Measurements from ENCODE around the gene TNFRSF19.

Gene TNFRSF19

GRCh38 chr13:23636360-23636759, 66.1 kb downstream of the TNFRSF19 start:
- H3K27me3 ChIP-seq (ENCODE audit: control insufficient read depth, insufficient read depth, low read length), result no peaks in the 10 kb centered on the region
- H3K4me1 ChIP-seq (ENCODE audit: control insufficient read depth, insufficient read depth, low read length), result no peaks in the 10 kb centered on the region
- no peaks in the 10 kb centered on the region for H3K9me3 ChIP-seq (ENCODE audit: control insufficient read depth, low read length)
- H3K9ac ChIP-seq (ENCODE audit: low read length), result no peak overlapping the region
- H3K36me3 ChIP-seq (ENCODE audit: control insufficient read depth, insufficient read depth, low read length), result no peaks in the 10 kb centered on the region
- H3K4me3 ChIP-seq (ENCODE audit: low read length), result no peak overlapping the region

GRCh38 chr13:23637829-23638228, 67.6 kb downstream of the TNFRSF19 start:
- Histone ChIP-seq H3K9me3 (ENCODE audit: control insufficient read depth, low read length) (no peaks in the 10 kb centered on the region), H3K36me3 (ENCODE audit: control insufficient read depth, insufficient read depth, low read length) (no peaks in the 10 kb centered on the region), H3K27me3 (ENCODE audit: control insufficient read depth, insufficient read depth, low read length) (no peaks in the 10 kb centered on the region), H3K4me3 (ENCODE audit: low read length) (no peak overlapping the region), H3K9ac (ENCODE audit: low read length) (no peak overlapping the region), H3K4me1 (ENCODE audit: control insufficient read depth, insufficient read depth, low read length) (no peaks in the 10 kb centered on the region)

GRCh38 chr13:23639674-23640073, 69.5 kb downstream of the TNFRSF19 start:
- Histone ChIP-seq H3K4me1 (ENCODE audit: control insufficient read depth, insufficient read depth, low read length) (no peaks in the 10 kb centered on the region), H3K9me3 (ENCODE audit: control insufficient read depth, low read length) (no peaks in the 10 kb centered on the region), H3K27me3 (ENCODE audit: control insufficient read depth, insufficient read depth, low read length) (no peaks in the 10 kb centered on the region), H3K4me3 (ENCODE audit: low read length) (no peak overlapping the region), H3K9ac (ENCODE audit: low read length) (no peak overlapping the region), H3K36me3 (ENCODE audit: control insufficient read depth, insufficient read depth, low read length) (no peaks in the 10 kb centered on the region)

DNA sequence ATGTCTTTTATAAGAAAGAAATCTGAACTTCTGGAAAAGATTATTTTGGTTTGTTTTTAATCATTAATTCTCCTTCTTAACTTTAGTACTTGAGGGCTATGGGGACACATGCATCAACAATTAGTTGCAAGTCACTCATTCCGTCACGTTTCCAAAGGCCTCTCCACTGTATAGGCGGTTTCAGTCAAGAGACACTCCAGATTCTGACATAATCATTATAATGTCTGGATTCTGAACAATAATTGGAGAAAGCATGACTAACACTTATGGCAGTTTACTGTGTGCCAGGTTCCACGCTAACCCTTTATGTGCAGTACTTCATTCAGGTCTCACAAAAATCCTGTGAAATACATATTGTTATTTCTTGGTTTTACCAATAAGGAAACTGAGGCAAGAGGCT, 71.9 kb downstream of the TNFRSF19 start:
- Histone ChIP-seq H3K4me1 (ENCODE audit: control insufficient read depth, insufficient read depth, low read length) (no peaks in the 10 kb centered on the region), H3K36me3 (ENCODE audit: control insufficient read depth, insufficient read depth, low read length) (no peaks in the 10 kb centered on the region), H3K9me3 (ENCODE audit: control insufficient read depth, low read length) (no peaks in the 10 kb centered on the region), H3K27me3 (ENCODE audit: control insufficient read depth, insufficient read depth, low read length) (no peaks in the 10 kb centered on the region), H3K9ac (ENCODE audit: low read length) (no peak overlapping the region), H3K4me3 (ENCODE audit: low read length) (no peak overlapping the region)

- no peaks in the 10 kb centered on the region for H3K36me3 ChIP-seq (ENCODE audit: control insufficient read depth, insufficient read depth, low read length)
- no peaks in the 10 kb centered on the region for H3K9me3 ChIP-seq (ENCODE audit: control insufficient read depth, low read length)
- H3K4me3 ChIP-seq (ENCODE audit: low read length), result no peak overlapping the region
- H3K4me1 ChIP-seq (ENCODE audit: control insufficient read depth, insufficient read depth, low read length), result no peaks in the 10 kb centered on the region
- no peak overlapping the region for H3K9ac ChIP-seq (ENCODE audit: low read length)
- no peaks in the 10 kb centered on the region for H3K27me3 ChIP-seq (ENCODE audit: control insufficient read depth, insufficient read depth, low read length)
Observed at GRCh38 chr13:23643338-23644125, 73.3 kb downstream of the TNFRSF19 start.

- no peaks in the 10 kb centered on the region for H3K9me3 ChIP-seq (ENCODE audit: control insufficient read depth, low read length)
- no peaks in the 10 kb centered on the region for H3K36me3 ChIP-seq (ENCODE audit: control insufficient read depth, insufficient read depth, low read length)
Observed at GRCh38 chr13:23644126-23644419, 73.9 kb downstream of the TNFRSF19 start.

GRCh38 chr13:23644527-23645138, 74.4 kb downstream of the TNFRSF19 start:
- Histone ChIP-seq H3K9me3 (ENCODE audit: control insufficient read depth, low read length) (no peaks in the 10 kb centered on the region), H3K4me3 (ENCODE audit: low read length) (no peak overlapping the region), H3K27me3 (ENCODE audit: control insufficient read depth, insufficient read depth, low read length) (no peaks in the 10 kb centered on the region), H3K36me3 (ENCODE audit: control insufficient read depth, insufficient read depth, low read length) (no peaks in the 10 kb centered on the region), H3K9ac (ENCODE audit: low read length) (no peak overlapping the region), H3K4me1 (ENCODE audit: control insufficient read depth, insufficient read depth, low read length) (no peaks in the 10 kb centered on the region)

More at GRCh38 chr13:23644126-23644419, 73.9 kb downstream of the TNFRSF19 start:
- Histone ChIP-seq H3K9ac (ENCODE audit: low read length) (no peak overlapping the region), H3K4me1 (ENCODE audit: control insufficient read depth, insufficient read depth, low read length) (no peaks in the 10 kb centered on the region), H3K27me3 (ENCODE audit: control insufficient read depth, insufficient read depth, low read length) (no peaks in the 10 kb centered on the region), H3K4me3 (ENCODE audit: low read length) (no peak overlapping the region)

GRCh38 chr13:23645851-23646250, 75.6 kb downstream of the TNFRSF19 start:
- no peak overlapping the region for H3K9ac ChIP-seq (ENCODE audit: low read length)
- H3K4me3 ChIP-seq (ENCODE audit: low read length), result no peak overlapping the region
- no peaks in the 10 kb centered on the region for H3K4me1 ChIP-seq (ENCODE audit: control insufficient read depth, insufficient read depth, low read length)
- H3K27me3 ChIP-seq (ENCODE audit: control insufficient read depth, insufficient read depth, low read length), result no peaks in the 10 kb centered on the region
- no peaks in the 10 kb centered on the region for H3K9me3 ChIP-seq (ENCODE audit: control insufficient read depth, low read length)
- H3K36me3 ChIP-seq (ENCODE audit: control insufficient read depth, insufficient read depth, low read length), result no peaks in the 10 kb centered on the region

GRCh38 chr13:23651439-23651838, 81.2 kb downstream of the TNFRSF19 start:
- no peaks in the 10 kb centered on the region for H3K27me3 ChIP-seq (ENCODE audit: control insufficient read depth, insufficient read depth, low read length)
- peaks cover 10% of the 10 kb centered on the region for H3K4me1 ChIP-seq (ENCODE audit: control insufficient read depth, insufficient read depth, low read length)
- no peaks in the 10 kb centered on the region for H3K36me3 ChIP-seq (ENCODE audit: control insufficient read depth, insufficient read depth, low read length)
- H3K9me3 ChIP-seq (ENCODE audit: control insufficient read depth, low read length), result no peaks in the 10 kb centered on the region
- no peak overlapping the region for H3K9ac ChIP-seq (ENCODE audit: low read length)
- H3K4me3 ChIP-seq (ENCODE audit: low read length), result no peak overlapping the region

- Histone ChIP-seq H3K36me3 (ENCODE audit: control insufficient read depth, insufficient read depth, low read length) (no peaks in the 10 kb centered on the region), H3K4me1 (ENCODE audit: control insufficient read depth, insufficient read depth, low read length) (peaks cover 10% of the 10 kb centered on the region), H3K9me3 (ENCODE audit: control insufficient read depth, low read length) (no peaks in the 10 kb centered on the region), H3K4me3 (ENCODE audit: low read length) (no peak overlapping the region), H3K27me3 (ENCODE audit: control insufficient read depth, insufficient read depth, low read length) (no peaks in the 10 kb centered on the region), H3K9ac (ENCODE audit: low read length) (no peak overlapping the region)
Observed at GRCh38 chr13:23651887-23652286, 81.7 kb downstream of the TNFRSF19 start.

DNA sequence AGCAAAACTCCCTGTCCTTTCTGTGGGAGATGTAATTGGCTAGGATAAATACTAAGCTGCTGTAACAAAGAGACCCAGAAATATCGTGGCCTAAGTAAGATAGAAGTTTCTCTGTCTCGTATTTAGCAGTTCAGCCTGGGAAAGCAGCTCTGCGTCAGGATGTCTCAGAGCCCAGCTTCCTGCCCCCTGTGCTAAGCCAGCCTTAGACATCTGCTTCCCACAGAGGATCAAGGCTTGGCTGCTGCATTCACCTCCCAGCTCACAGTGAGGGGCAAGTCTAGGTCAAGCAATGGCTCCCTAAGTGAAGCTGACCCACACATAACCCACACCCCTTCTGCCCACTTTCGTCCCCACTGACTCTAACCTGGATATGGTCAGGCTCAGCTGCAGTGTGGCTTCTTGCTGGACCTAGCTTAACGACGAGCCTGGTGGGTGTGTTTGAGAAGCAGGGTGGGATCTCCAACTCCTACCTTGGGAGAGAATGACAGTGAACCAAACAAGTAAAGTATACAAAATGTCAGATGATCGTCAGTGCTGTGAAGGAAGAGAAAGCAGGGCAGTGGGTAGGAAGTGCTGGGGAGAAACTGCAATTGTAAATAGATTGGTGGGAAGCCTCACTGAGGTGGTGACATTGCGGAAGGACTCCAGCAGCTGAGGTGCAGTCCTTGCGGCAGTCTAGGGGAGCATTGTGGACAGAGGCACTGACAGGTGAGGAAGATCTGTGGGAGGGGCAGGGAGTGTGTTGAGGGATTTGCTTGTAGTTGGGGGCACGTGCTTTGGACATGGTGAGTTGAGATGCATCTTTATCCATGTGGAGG, 82.9 kb downstream of the TNFRSF19 start:
- Histone ChIP-seq H3K36me3 (ENCODE audit: control insufficient read depth, insufficient read depth, low read length) (no peaks in the 10 kb centered on the region), H3K27me3 (ENCODE audit: control insufficient read depth, insufficient read depth, low read length) (no peaks in the 10 kb centered on the region), H3K9ac (ENCODE audit: low read length) (no peak overlapping the region), H3K4me3 (ENCODE audit: low read length) (no peak overlapping the region), H3K4me1 (ENCODE audit: control insufficient read depth, insufficient read depth, low read length) (peaks cover 10% of the 10 kb centered on the region), H3K9me3 (ENCODE audit: control insufficient read depth, low read length) (no peaks in the 10 kb centered on the region)

All from mucosa of stomach (tissue), 1 donor.